ENCODE data around the gene PTPRE.

PTPRE gene

DNA sequence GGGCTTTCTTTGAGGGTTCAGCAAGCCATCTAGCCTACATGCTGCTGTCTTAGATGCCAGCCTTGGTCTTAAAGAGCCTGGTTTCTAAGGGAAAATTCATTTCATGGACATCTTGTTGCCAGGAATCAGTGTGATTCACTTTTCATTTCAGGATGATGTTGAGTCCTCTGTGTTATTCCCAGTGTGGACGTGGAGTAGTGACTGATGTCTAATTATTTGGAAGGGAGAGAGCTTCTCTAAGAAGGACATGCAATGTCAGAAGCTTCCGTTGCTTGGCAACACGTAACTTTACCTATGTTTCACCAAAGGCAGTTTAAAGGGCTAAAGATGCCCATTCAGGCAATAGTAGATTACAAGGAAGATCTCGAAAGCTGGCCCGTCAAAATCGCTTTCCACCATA, 89.0 kb downstream of the PTPRE start:
- Histone ChIP-seq H3F3A (ENCODE audit: low read depth) (no peaks in the 10 kb centered on the region), H3K9ac (ENCODE audit: low read depth, low read length, poor library complexity, severe bottlenecking) (no peak overlapping the region), H3K27me3 (ENCODE audit: insufficient read depth, low read length, poor library complexity, severe bottlenecking) (no peaks in the 10 kb centered on the region), H4K20me1 (ENCODE audit: insufficient read depth, low read length, poor library complexity, severe bottlenecking) (no peaks in the 10 kb centered on the region), H3K36me3 (ENCODE audit: insufficient read depth, low read length) (no peaks in the 10 kb centered on the region), H2AFZ (ENCODE audit: low read length) (no peak overlapping the region), H3K4me1 (ENCODE audit: insufficient read depth, low read length, poor library complexity, severe bottlenecking) (peaks cover 7% of the 10 kb centered on the region), H3K9me2 (replicated peaks; ENCODE audit: low read depth, low read length) (no peaks in the 10 kb centered on the region), H3K9me3 (ENCODE audit: insufficient read depth, low read depth, low read length) (no peaks in the 10 kb centered on the region), H3K4me2 (ENCODE audit: low read depth, low read length, poor library complexity, severe bottlenecking) (no peak overlapping the region), H3K79me2 (ENCODE audit: insufficient read depth, low read length) (no peaks in the 10 kb centered on the region), H3K4me3 (ENCODE audit: low read length, poor library complexity, severe bottlenecking) (no peak overlapping the region)
- no peak for TF ChIP-seq EZH2phosphoT487 (IDR thresholded peaks at IDR 0.05; ENCODE audit: borderline replicate concordance)
- TF ChIP-seq, protein P1, sequence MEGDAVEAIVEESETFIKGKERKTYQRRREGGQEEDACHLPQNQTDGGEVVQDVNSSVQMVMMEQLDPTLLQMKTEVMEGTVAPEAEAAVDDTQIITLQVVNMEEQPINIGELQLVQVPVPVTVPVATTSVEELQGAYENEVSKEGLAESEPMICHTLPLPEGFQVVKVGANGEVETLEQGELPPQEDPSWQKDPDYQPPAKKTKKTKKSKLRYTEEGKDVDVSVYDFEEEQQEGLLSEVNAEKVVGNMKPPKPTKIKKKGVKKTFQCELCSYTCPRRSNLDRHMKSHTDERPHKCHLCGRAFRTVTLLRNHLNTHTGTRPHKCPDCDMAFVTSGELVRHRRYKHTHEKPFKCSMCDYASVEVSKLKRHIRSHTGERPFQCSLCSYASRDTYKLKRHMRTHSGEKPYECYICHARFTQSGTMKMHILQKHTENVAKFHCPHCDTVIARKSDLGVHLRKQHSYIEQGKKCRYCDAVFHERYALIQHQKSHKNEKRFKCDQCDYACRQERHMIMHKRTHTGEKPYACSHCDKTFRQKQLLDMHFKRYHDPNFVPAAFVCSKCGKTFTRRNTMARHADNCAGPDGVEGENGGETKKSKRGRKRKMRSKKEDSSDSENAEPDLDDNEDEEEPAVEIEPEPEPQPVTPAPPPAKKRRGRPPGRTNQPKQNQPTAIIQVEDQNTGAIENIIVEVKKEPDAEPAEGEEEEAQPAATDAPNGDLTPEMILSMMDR (conservative IDR thresholded peaks at IDR 0.05; ENCODE audit: low read length) = no peak

DNA sequence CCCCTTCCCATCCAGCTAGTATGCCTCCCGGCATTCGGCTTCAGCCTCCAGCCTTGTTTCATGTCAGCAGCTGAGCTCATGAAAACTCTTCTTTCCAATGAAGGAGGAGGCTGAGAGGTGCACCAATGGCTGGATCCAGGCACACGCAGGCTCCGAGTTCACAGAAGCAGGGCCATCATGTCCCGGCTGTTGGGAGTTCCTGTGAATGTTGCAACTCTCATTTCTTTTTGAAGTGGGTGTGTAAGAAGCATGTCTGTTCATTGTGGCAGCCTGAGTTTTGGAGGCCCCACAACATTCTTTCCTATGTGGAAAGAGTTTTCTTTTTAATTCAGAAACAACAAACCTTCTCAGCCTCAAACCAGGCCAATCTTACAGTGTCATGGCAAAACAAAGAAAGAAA, 89.7 kb downstream of the PTPRE start:
- Histone ChIP-seq H3F3A (ENCODE audit: low read depth) (no peaks in the 10 kb centered on the region), H3K79me2 (ENCODE audit: insufficient read depth, low read length) (no peaks in the 10 kb centered on the region), H3K36me3 (ENCODE audit: insufficient read depth, low read length) (no peaks in the 10 kb centered on the region), H3K9me2 (replicated peaks; ENCODE audit: low read depth, low read length) (no peaks in the 10 kb centered on the region), H3K4me3 (ENCODE audit: low read length, poor library complexity, severe bottlenecking) (no peak overlapping the region), H3K9ac (ENCODE audit: low read depth, low read length, poor library complexity, severe bottlenecking) (no peak overlapping the region), H3K4me1 (ENCODE audit: insufficient read depth, low read length, poor library complexity, severe bottlenecking) (peaks cover 2% of the 10 kb centered on the region), H3K4me2 (ENCODE audit: low read depth, low read length, poor library complexity, severe bottlenecking) (no peak overlapping the region), H3K27me3 (ENCODE audit: insufficient read depth, low read length, poor library complexity, severe bottlenecking) (no peaks in the 10 kb centered on the region), H3K9me3 (ENCODE audit: insufficient read depth, low read depth, low read length) (no peaks in the 10 kb centered on the region), H2AFZ (ENCODE audit: low read length) (no peak overlapping the region), H4K20me1 (ENCODE audit: insufficient read depth, low read length, poor library complexity, severe bottlenecking) (no peaks in the 10 kb centered on the region)
- TF ChIP-seq, protein P1 (conservative IDR thresholded peaks at IDR 0.05; ENCODE audit: low read length) = no peak
- no peak for TF ChIP-seq EZH2phosphoT487 (IDR thresholded peaks at IDR 0.05; ENCODE audit: borderline replicate concordance)

DNA sequence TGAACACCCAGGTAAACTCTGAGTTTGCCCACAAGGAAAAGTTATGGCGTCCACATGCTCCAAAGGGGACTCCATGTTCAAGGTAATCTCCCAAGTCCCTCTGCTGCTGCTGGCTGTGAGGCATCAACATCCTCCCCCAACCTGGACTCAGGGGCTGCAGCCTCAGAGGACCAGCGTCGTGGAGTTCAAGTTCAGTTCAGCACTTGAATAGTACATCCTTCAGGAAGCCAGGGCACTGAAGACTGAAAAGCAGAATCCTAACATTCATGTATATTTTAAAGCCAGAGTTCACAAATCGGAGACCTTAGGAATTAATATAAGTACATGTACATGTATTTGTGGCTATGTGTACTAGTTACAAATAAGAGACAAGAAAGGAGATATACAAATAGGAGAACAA, 90.4 kb downstream of the PTPRE start:
- TF ChIP-seq, protein P1 (conservative IDR thresholded peaks at IDR 0.05; ENCODE audit: low read length) = no peak
- TF ChIP-seq EZH2phosphoT487 (IDR thresholded peaks at IDR 0.05; ENCODE audit: borderline replicate concordance) = no peak
- H3K4me1 ChIP-seq (ENCODE audit: insufficient read depth, low read length, poor library complexity, severe bottlenecking) = no peaks in the 10 kb centered on the region
- no peak overlapping the region for H2AFZ ChIP-seq (ENCODE audit: low read length)
- H3F3A ChIP-seq (ENCODE audit: low read depth) = no peaks in the 10 kb centered on the region
- H3K4me2 ChIP-seq (ENCODE audit: low read depth, low read length, poor library complexity, severe bottlenecking) = no peak overlapping the region
- no peaks in the 10 kb centered on the region for H3K9me2 ChIP-seq (replicated peaks; ENCODE audit: low read depth, low read length)
- H3K36me3 ChIP-seq (ENCODE audit: insufficient read depth, low read length) = no peaks in the 10 kb centered on the region
- H3K27me3 ChIP-seq (ENCODE audit: insufficient read depth, low read length, poor library complexity, severe bottlenecking) = no peaks in the 10 kb centered on the region
- H3K9ac ChIP-seq (ENCODE audit: low read depth, low read length, poor library complexity, severe bottlenecking) = no peak overlapping the region
- no peaks in the 10 kb centered on the region for H3K79me2 ChIP-seq (ENCODE audit: insufficient read depth, low read length)
- H4K20me1 ChIP-seq (ENCODE audit: insufficient read depth, low read length, poor library complexity, severe bottlenecking) = no peaks in the 10 kb centered on the region
- no peaks in the 10 kb centered on the region for H3K9me3 ChIP-seq (ENCODE audit: insufficient read depth, low read depth, low read length)
- H3K4me3 ChIP-seq (ENCODE audit: low read length, poor library complexity, severe bottlenecking) = no peak overlapping the region

All from Loucy (cell line).